ENCODE data around the gene ZFR.
"Not testable (repeated sequence)": the region's sequence is repeated elsewhere in the genome, so short reads cannot be mapped to it uniquely, and the experiment has no call there.

Gene ZFR

DNA sequence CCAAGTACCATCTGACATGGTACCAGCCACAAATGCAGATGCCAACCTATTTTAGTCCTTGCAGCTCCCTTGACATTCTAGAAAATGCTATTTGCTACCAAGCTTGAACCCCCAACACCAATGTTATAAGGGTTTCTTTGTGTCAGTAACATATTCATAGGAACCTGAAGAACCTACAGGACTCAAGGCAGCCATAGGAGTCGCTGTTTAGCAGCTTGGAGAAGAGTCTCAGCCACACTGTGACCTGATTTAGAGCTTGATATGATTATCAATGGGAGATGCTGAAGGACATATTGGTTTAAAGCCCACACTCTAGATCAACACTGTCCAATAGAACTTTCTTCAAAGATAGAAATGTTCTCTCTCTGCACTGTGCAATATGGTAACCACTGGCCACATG is 6.4 kb upstream of the ZFR start:
- no peak for DNase-seq

DNA sequence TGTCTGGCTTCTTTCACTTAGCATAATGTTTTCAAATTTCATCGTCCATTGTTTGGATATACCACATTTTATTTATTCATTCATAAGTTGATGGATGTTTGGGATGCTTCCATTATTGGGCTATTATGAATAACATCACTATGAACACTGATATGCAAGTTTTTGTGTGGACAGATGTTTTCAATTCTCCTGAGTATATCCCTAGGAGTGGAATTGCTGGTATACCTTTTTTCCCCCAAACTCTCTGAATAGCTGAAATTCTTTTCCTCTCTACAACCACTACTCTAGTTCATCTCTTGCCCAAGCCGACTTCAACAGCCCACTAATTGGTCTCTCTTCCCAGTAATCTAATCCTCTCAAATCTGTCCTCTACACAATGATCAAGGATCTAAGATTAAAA is 4.7 kb upstream of the ZFR start:
- DNase-seq: no peak

DNA sequence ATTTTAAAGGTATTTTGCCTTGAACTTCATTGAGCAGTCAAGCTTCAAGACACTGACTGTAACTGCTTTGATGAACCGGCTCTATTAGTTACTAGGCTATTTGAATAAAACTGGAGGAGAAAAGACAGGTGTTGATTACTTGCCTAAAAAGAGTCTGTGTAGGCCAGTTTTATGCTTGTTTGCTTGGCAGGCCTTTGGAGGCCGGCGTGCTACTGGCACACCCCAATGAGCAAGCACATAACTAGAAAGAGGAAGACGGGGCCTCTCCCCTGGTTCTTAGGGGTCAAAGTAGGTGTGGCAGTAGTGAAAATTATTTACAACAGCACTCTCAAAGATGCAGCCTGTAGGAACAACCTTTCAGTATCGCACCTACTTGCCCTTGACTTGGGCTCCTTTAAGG is 2.1 kb upstream of the ZFR start:
- DNase-seq: no peak

DNA sequence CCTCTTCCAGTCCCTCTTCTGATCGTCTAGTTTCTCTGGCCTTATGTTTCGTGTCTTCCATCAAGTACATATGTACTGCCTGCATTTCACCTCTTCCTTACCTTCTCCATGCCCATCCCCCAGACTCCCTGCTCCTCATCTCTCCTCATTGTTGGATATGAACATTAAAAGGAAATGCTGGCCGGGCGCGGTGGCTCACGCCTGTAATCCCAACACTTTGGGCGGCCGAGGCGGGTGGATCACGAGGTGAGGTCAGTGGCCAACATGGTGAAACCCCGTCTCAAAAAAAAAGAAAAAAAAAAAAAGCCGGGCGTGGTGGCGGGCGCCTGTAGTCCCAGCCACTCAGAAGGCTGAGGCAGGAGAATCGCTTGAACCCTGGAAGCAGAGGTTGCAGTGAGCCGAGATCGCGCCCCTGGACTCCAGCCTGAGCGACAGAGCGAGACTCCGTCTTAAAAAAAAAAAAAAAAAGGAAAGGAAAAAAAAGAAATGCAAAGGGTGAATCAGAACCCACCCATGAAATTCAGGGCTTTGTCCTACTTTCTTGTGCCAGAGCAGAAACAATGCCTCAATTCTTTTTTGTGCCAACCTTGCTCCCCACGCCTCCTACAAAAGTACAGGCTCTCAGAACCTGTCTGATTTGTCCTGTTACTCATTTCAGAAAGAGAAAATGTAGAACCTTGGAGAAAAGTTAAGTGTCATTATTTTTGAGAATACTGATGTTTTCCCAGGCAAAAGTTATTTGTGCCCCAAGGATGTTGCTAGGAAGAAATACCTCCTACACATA is 1.5 kb upstream of the ZFR start:
- no peak for DNase-seq

DNA sequence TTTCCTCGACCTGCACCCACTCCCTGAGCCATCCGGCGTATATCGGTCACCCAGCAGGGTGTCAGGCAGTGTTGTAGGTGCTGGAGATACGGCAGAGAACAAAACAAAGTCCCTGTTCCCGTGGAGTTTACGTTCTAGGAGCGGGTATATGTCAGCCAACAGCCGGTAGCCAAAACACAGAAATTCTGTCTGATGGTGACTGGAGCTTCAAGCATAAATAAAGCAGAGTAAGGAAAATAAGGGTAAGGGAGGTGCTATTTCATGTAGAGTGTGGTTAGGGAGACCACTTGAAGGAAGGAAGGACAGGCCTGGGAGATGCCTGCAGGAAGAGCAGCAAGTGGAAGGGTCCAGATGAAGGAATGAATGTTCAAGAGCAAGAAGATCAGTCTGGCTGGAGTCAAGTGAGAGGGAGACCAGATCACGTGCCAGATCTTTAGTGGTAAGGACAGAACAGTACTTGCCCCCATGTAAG is 783 bp upstream of the ZFR start:
- DNase-seq: no peak

DNA sequence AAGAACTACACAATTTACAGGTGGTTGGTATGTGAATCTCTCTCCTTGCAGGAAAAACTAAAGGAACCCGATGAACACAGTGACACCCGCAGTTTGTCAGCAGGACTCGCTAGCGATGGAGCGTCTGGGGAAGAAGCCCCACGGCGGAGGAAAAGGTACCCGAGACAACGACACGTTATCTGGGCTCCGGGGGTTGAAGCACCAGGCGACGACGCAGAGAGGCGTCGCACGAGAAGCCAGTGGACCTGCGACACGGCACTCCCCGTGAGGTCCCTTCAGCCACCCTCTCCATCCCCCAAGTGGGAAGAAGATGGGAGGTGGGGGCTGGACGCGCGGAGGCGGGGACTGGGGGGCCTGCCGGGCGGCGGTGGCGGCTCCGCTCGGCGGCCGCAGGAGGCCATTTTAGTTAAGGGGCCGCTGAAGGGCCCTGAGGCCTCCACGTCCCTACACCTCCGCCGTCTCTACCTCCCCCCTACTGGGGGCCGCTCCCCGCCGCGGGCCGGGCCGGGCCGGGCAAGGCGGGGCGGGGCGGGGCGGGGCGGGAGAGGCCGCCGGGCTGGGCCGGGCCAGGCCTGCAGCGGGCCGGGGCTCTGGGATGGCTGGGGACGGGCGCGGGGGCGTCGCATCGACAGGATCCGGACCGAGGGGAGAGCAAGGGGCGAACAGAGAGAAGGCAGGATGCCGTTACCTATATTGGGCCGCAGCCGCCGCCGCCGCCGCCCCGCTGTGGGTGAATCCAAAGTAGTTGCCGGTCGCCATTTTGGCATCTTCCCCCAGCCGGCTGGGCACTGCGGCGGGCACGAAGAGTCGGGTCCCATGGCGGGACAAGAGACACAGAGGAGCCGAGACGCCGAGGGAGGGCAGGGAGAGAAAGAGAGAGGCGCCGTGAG is 754 bp downstream of the ZFR start:
- DNase-seq: peak; percentile 43

DNA sequence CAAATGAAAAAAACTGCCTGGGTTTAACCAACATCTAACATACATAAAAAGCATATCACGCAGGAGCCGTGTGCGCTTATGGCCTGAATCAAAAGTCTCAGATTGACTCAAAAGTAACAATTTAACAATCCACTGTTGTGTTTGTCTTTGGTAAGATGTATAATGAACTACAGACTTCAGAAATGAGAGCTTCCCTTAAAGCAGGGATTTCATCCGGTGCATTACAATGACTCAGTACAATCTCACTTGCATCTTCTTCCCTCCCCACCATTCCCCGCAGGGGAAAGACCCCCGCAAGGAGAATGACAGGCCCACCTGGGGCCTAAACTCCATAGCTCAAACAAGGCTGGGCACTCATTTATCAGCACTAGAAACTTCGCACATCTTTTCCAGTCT is 1.4 kb downstream of the ZFR start:
- DNase-seq: no peak

DNA sequence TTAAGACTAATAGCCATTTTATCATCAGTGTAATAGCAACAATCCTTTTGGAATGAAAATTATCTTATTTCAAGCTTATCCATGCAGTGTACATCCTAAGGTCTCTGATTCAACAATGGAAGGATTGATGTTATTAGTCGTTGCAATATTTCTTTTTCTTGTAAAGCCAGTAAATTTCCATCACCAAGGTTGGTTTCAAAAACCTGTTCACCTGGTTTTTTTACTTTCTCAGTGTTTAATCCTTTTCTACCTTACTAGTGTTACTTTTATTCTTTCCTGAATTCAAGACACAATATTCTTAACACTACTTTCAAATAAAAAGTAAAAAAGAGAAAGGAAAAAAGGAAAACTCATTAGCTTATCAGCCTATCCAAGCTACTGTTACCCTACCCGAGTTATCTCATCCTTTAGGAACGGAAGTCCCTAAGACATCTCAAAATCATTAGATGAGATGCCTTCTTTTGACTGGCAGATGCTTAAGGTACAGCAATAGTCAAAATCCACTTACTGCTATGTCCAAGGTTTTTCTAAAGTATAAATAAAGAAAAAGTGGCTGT is 5.4 kb downstream of the ZFR start:
- DNase-seq: no peak

DNA sequence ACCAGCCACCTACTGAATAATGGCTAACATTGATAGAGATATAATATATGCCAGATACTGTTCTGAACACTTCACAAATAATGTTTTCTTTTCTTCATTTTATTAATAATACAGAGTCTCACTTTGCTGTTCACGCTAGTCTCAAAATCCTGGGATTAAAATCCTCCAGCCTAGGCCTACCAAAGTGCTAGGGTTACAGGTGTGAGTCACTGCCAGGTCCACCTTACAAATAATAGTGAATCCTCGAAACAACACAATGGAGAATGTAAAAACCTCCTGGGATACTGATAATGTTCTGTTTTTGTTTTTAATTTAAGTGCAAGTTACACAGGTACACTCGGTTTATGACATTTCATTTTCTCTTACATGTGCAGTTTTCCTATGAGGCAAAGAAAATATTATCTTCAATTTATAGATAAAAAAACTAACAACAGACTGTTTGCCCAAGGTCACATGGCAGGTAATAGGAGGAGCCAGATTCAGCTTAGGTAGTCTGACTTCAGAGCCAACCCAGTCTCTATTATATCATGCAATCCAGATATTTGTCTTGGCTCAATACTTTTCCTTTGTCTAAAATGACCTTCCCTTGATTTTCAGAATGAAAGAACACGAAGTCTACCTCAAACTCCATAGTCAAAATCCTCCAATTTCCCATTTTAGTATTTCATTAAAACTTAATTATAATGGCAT is 7.8 kb downstream of the ZFR start:
- no peak for DNase-seq

DNA sequence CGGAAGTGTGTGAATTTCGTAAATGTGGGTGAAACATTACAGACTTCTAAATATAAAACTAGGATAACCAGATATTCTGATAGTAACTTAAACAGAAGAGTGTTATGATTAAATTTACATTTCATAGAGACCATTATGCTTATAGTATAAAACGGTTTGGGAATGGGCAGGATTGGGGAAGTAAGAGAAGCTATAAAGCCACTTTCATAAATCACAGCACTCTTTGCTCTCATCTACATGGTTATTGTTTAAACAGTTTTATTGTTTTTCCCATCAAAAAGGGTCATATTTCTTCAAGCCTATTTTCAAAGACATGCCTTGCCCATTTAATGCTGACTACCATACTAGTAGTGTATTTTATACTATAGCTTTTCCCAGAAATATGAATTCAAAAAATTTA is 9.2 kb downstream of the ZFR start:
- DNase-seq: no peak

DNA sequence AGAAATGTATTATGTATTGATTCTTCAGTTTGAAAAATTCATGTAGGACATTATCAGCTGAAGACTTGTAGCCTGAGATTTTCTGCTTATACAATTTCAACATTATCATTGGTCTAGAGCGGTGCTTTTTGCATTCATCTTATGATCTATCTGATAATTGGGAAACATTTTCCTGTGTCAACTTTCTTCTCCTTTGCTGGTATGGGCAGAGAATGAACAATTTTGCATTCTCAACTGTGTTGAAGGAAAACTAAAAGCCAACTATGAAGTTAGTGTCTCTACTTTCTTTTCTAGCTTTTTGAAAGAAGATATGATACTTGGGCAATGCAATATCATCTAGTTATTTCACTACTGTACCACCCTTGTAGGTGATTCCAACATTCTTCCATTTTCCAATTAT is 10.3 kb downstream of the ZFR start:
- DNase-seq: no peak

DNA sequence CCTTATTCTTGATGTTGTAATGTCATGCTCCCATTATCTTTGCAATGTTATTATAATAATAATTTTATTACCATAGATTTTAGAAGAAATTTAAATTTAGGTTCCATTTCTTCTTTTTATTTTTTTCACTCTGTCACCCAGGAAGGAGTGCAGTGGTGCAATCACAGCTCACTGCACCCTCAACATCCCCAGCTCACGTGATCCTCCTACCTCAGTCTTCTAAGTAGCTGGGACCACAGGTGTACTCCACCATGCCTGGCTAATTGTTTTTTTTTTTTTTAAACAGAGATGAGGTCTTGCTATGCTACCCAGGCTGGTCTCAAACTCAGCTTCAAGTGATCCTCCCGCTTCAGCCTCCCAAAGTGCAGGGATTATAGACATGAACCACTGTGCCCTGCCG is 11.9 kb downstream of the ZFR start:
- DNase-seq: no peak

DNA sequence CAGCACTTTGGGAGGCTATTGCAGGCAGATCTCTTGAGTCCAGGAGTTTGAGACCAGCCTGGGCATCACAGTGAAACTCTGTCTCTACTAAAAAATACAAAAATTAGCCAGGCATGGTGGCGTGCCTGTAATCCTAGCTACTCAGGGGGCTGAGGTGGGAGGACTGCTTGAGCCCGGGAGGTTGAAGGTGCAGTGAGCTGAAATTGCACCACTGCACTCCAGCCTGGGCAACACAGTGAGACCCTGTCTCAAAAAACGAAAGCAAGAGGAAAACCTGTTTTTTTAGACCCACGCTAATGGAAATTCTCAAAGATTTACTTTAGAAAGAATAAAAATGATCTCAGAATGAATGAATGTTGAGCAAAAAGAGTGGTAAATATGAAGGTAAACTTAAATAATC is 13.7 kb downstream of the ZFR start:
- DNase-seq: not testable (repeated sequence)

DNA sequence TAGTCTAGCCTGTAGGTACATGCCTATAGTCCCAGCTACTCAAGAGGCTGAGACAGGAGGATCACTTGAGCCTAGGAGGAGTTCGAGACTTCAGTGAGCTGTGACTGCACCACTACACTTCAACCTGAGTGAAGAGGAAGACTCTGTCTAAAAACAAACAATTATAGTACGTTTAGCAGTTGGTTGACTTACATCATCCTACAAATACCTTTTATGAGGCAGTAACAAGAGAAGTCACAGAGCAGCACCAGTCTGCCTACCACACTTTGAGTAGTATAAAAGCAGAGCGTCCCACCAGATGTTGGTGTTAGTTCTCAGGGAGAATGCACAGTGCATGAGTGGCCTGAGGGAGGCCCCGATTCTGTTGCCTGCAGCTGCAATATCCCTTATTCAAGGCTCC is 16.1 kb downstream of the ZFR start:
- peak; percentile 28 for DNase-seq

DNA sequence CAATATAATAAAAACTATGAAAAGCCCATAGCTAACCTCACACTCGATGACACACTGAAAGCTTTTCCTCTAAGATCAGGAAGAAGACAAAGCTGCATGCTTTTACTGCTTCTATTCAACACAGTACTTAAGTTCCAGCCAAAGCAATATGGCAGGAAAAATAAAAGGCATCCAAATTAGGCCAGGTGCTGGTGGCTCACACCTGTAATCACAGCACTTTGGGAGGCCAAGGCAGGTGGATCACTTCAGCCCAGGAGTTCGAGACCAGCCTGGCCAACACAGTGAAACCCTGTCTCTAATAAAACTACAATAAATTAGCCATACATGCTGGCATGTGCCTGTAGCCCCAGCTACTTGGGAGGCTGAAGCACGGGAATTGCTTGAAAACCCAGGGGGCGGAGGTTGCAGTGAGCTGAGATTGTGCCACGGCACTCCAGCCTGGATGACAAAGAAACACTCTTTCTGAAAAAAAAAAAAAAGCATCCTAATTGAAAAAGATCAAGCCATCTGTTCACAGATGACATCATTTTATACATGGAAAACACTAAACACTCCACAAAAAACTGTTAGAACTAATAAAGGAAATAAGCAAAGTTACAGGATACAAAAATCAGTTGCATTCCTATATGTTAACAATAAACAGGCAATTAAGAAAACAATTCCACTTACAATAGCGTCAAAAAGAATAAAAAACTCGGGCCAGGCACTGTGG is 17.9 kb downstream of the ZFR start:
- DNase-seq: no peak

DNA sequence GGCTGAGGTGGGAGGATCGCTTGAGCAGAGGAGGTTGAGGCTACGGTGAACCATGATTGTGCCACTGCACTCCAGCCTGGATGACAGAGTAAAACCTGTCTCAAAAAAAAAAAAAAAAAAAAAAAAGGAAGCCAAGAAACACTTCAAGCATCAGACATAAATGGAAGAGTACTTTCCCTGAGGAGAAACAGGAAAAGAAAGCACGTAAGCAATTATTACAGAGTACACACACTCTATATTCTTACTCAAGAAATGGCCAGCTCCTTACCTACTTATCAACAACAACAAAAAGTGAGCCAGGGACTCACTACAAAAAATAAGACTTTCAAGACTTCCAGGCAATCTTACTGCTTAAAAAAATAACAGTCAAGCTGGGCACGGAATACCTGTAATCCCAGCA is 21.8 kb downstream of the ZFR start:
- no peak for DNase-seq

DNA sequence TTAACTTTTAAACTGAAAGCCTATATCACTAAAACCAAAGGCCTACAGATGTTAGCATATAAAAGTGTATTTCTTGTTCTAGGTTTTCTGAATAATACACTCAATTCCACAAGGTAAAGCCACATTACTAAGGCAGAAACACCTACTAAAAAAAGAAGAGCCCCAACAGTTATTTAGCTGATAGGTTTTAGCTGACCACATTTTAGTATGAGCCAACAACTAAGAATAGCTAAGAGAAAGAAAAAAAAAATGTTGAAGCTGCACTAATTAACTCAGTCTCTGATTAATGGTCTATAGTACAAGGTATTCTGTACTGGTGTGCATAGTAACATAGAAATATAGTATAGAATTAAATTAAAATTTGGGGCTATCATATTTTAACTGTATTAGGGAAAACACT is 23.5 kb downstream of the ZFR start:
- no peak for DNase-seq

DNA sequence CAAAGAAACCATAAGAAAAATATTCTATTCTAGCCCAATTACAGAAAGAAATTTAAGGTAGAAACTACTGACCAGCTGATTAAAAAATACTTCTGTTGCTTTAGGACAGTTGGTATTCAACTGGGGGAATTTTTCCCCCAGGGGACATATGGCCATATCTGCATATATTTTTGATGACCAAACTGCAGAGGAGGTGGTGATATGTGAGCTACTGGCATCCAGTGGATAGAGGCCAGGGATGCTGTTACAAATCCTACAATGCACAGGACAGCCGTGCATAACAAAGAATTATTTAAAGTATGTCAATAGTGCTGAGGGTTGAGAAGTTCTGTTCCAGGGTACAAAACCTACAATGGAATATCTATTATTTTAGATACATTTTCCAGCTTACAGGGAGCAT is 24.0 kb downstream of the ZFR start:
- no peak for DNase-seq

DNA sequence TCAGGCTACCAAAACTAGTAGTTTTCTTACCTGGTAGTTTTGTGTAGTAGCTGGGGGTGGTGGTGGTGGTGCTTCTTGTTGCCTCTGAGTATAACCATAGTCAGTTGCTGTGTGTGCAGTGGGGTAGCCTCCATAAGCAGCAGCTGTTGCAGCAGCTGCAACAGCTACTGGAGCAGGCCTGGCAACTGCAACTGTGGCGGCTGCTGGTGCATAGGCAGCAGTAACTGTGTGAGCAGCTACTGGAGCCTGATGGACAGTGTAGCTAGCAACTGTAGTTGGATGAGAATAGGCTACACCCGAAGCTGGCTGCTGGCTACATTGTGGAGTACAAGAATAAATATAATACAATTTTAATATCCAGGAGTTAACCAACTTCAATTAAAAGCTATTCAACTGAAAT is 24.7 kb downstream of the ZFR start:
- DNase-seq: no peak

DNA sequence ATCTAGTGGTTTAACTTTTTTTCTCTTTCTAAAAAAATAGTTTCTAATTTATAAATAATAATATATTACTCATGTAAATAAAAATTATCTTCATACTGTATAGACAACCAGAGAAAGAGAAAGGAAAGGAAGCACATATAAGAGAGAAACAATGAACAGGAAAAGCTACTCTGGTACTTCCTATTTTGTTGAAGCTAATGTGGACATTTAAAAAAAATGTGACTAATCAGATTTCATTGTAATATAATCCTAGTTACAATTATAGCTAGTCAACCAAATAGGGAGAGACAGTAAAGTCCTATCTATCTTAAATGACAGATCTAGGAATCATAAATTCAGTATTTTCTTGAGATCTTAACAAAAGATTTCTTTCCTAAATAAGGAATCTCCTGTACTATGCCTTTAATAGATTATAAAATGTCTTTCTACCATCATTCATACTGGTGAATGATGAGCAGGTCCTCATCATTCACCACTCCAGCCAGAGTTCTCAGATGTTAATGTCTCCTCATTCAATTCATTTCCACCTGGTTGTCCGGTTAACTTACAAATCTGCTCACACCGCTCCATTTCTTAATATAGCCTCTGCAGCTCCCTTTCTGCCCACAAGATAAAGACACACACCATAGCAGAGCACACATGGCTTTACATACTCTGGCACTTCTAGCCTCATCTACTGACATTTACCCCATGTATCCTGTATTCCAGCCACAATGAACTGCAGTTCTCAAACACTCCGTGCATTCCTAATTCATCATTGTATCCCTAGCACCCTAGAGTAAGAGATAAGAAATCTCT is 30.9 kb downstream of the ZFR start:
- no peak for DNase-seq

DNA sequence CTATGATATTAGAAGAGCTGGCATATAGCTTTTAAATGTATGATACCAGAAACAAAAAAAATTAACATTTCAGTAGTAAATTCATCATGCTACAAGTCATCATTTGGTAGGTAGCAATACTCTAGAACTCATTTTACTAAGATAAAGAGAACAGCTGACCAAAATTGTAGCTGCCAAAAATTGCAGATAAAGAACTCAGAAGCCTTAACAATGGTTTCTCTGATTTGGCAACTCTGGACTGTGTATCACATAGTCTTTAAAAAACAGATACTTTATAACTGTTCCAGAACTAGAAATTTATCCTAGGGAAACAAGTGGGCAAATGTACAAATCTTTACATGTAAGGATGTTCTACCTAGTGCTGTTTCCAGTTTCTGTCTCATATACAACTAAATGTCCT is 33.9 kb downstream of the ZFR start:
- no peak for DNase-seq

DNA sequence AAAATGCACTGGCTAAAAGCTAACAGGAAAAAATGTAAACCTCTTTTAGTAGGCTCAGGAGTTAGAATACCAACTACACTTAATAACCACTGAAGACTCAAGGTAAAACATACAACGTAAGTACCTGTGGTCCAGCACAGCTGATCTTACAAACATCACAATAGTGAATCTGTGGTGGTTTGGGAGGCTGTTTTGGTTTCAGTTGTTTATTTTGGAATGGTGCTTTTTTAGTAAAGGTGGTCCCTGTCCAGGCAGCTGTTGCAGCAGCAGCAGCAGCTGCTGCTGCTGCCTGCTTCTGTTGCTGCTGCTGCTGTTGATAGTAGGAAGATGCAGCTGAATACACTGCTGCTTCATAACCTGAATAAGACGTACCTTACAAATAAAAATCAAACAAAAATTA is 37.9 kb downstream of the ZFR start:
- no peak for DNase-seq
